ENCODE measurements around the gene SOX10.

SOX10 gene

DNA sequence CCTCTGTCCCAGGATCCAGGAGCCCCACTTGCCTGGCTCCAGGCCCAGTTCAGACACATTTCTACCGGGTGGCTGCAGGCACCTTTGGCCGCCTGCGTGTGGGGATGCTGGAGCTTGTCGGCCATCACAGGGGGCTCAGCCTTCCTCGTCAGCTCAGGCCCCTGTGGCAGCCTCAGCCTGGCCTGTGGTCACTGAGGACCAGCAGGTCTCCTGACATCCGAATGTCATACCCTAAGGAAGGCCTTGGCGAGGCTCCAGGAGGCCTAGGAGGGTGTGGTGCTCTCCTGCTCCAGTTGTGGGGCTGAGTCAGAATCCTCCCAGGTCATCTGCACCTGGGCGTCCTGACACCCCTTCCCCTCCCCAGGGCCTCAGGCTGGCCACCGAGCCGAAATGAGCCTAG lies 14.9 kb upstream of the SOX10 start:
- no peak for DNase-seq (ENCODE audit: low read depth)
- H3K4me3 ChIP-seq (ENCODE audit: low read length) = no peak overlapping the region
- TF ChIP-seq, protein P1, sequence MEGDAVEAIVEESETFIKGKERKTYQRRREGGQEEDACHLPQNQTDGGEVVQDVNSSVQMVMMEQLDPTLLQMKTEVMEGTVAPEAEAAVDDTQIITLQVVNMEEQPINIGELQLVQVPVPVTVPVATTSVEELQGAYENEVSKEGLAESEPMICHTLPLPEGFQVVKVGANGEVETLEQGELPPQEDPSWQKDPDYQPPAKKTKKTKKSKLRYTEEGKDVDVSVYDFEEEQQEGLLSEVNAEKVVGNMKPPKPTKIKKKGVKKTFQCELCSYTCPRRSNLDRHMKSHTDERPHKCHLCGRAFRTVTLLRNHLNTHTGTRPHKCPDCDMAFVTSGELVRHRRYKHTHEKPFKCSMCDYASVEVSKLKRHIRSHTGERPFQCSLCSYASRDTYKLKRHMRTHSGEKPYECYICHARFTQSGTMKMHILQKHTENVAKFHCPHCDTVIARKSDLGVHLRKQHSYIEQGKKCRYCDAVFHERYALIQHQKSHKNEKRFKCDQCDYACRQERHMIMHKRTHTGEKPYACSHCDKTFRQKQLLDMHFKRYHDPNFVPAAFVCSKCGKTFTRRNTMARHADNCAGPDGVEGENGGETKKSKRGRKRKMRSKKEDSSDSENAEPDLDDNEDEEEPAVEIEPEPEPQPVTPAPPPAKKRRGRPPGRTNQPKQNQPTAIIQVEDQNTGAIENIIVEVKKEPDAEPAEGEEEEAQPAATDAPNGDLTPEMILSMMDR (conservative IDR thresholded peaks at IDR 0.05; ENCODE audit: low read length) = no peak

DNA sequence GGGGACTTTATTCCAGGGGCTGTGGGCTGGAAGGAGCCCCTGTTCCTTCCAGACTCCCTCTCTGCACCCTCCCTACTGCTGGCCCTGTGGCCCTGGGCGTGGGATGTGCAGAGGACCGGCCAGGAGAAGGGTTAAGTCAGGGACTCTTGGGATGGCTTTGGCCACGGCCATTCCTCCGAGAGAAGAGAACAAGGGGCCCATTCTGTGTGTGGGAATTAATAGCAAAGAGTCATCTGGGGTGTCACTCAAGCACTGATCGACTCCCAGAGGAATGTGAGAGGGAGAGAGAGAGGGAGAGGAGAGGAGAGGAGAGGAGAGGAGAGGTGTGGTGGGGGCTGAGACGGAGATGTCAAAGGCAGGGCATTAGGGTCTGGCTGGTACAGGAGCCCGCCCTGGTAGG lies 14.2 kb upstream of the SOX10 start:
- no peak overlapping the region for H3K4me3 ChIP-seq (ENCODE audit: low read length)
- TF ChIP-seq, protein P1 (conservative IDR thresholded peaks at IDR 0.05; ENCODE audit: low read length) = no peak
- DNase-seq (ENCODE audit: low read depth) = no peak

DNA sequence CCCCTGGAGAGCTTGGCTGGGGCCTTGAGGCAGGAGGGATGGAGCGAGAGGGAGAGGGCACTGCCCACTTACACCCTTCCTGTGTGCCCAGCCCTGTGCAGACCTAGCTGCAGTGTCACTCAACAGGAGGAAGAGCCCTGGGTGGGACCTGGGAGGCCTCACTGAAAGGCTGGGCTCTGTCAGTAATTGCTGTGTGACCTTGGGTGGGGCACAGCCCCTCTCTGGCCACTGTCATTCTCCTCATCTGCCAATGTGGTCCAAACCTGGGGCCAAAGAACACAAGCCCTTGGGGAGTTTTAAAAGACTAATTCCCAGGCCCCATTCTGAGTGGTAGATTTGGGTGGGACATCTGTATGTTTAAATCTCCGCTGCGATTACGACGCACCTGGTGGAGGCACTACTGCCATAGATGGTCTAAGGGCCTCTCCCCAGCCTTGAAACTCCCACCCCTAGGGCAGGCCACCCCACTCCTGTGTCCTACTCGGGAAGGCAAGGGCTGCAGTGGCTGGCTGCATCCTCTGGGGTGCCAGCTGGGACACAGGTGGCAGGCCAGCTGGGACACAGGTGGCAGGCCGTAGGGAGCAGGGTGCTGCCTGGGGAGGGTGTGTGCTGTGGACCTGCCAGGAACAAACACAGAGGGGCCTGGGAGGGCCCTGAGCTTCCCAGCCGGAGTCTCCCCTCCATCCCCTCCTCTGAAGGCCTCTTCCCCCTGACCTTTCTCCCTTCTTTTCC lies 12.3 kb upstream of the SOX10 start:
- no peak for DNase-seq (ENCODE audit: low read depth)
- TF ChIP-seq, protein P1 (conservative IDR thresholded peaks at IDR 0.05; ENCODE audit: low read length) = no peak
- no peak overlapping the region for H3K4me3 ChIP-seq (ENCODE audit: low read length)

DNA sequence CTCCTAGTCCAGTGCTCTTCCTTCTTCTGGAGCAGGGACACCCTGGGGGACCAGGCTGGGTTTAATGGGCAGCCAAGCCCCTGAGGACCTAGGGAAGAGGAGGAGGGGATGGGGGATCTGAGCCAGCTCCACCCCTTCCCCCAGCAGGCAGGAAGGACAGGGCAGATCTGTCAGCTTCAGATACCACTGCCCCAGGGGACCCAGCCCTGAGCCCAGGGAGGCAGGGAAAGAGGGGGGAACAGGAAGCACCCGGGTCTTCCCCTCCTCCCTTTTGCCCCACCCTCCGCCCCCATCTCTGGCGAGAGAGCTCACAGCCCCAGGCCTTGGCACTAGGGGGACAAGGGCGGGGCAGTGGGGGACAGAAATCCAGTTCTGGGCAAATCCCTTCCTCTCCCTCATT lies 11.7 kb upstream of the SOX10 start:
- no peak for DNase-seq (ENCODE audit: low read depth)

DNA sequence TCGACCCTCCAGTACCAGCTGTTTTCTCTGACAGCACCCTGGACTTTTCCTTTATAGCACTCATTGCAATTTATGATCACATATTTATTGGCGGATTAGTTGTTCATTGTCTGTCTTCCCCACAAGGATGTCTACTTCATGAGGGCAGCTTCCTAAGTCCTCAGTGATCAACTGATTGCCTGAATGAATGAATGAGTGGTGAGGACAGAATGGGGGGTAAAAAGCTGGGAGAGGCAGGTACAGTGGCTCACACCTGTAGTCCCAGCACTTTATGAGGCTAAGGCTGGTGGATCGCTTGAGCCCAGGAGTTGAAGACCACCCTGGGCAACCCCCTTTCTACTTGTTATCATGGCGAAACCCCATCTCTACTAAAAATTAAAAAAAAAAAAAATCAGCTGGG lies 11.1 kb upstream of the SOX10 start:
- H3K4me3 ChIP-seq (ENCODE audit: low read length) = no peak overlapping the region
- no peak for DNase-seq (ENCODE audit: low read depth)
- TF ChIP-seq, protein P1 (conservative IDR thresholded peaks at IDR 0.05; ENCODE audit: low read length) = no peak

More for the DNA sequence above, 11.7 kb upstream of the SOX10 start:
- TF ChIP-seq, protein P1 (conservative IDR thresholded peaks at IDR 0.05; ENCODE audit: low read length) = no peak
- no peak overlapping the region for H3K4me3 ChIP-seq (ENCODE audit: low read length)

DNA sequence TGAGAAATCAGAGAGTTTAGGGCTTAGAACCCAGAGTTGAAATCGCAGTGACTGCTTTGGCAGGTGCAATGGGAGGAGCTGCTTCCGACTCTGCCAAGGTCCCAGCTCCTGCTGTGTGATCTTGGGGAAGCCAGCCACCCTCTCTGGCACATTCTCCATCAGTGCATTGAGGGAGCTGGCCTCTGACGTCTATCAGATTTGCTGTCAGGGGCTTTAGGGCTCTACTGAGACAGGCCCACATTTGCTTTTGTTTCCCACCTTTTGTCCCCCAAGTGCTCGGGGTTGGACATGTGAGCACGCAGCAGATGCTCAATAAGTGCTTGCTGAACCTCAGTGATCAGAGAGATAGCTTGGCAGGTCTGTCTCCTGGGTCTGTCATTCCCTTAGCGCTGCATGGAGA lies 10.6 kb upstream of the SOX10 start:
- TF ChIP-seq, protein P1 (conservative IDR thresholded peaks at IDR 0.05; ENCODE audit: low read length) = no peak
- no peak overlapping the region for H3K4me3 ChIP-seq (ENCODE audit: low read length)
- no peak for DNase-seq (ENCODE audit: low read depth)

DNA sequence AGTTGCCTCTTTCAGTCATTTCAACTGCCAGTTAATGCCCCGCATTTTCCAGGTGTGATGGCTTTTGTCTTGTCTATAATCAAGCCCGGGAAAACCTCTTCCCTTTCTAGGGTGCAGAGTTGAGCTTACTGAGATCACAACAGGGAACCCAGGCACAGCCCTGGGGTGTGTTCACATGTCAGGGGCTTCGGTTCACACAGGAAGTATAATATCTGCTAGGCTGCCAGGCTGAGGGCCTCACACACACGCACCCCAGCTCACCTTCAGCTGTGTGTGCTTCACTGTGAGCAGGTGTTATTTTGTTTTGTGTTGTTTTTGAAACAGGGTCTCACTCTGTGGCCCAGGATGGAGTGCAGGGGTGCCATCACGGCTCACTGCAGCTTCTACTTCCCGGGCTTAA lies 9.7 kb upstream of the SOX10 start:
- TF ChIP-seq, protein P1 (conservative IDR thresholded peaks at IDR 0.05; ENCODE audit: low read length) = no peak
- no peak for DNase-seq (ENCODE audit: low read depth)
- no peak overlapping the region for H3K4me3 ChIP-seq (ENCODE audit: low read length)

Data from AG10803 (cell line).